Measurements from ENCODE around the gene ITCH.
"Not testable (repeated sequence)": the region's sequence is repeated elsewhere in the genome, so short reads cannot be mapped to it uniquely, and the experiment has no call there.

Gene ITCH

GRCh38 chr20:34322267-34323105, 40.6 kb upstream of the ITCH start:
- Histone ChIP-seq H3K9me3 (no peaks in the 10 kb centered on the region), H3K4me3 (ENCODE audit: low read depth in 1 of 2, low read length in 1 of 2) (no peak overlapping the region), H3K36me3 (no peaks in the 10 kb centered on the region), H3K27ac (no peak overlapping the region), H3K27me3 (peaks cover 15% of the 10 kb centered on the region), H3K4me1 (ENCODE audit: control insufficient read depth in 1 of 2, insufficient read depth in 1 of 2, low read depth in 1 of 2, low read length in 1 of 2) (no peaks in the 10 kb centered on the region)
- TF ChIP-seq CTCF (IDR thresholded peaks at IDR 0.05) = no peak

- H3K4me3 ChIP-seq (ENCODE audit: low read depth in 1 of 2, low read length in 1 of 2) = no peak overlapping the region
- H3K9me3 ChIP-seq = no peaks in the 10 kb centered on the region
- H3K27ac ChIP-seq = no peak overlapping the region
- no peaks in the 10 kb centered on the region for H3K4me1 ChIP-seq (ENCODE audit: control insufficient read depth in 1 of 2, insufficient read depth in 1 of 2, low read depth in 1 of 2, low read length in 1 of 2)
- H3K27me3 ChIP-seq = peaks cover 10% of the 10 kb centered on the region
- H3K36me3 ChIP-seq = no peaks in the 10 kb centered on the region
- no peak for TF ChIP-seq CTCF (IDR thresholded peaks at IDR 0.05)
Measured at GRCh38 chr20:34324541-34324940, 38.5 kb upstream of the ITCH start.

GRCh38 chr20:34328207-34328606, 34.9 kb upstream of the ITCH start:
- H3K4me1 ChIP-seq (ENCODE audit: control insufficient read depth in 1 of 2, insufficient read depth in 1 of 2, low read depth in 1 of 2, low read length in 1 of 2); H3K27ac ChIP-seq; H3K9me3 ChIP-seq; H3K4me3 ChIP-seq (ENCODE audit: low read depth in 1 of 2, low read length in 1 of 2); H3K36me3 ChIP-seq; H3K27me3 ChIP-seq: not testable (repeated sequence)

GRCh38 chr20:34328928-34329677, 34.0 kb upstream of the ITCH start:
- no peak for TF ChIP-seq CTCF (IDR thresholded peaks at IDR 0.05)
- Histone ChIP-seq H3K4me1 (ENCODE audit: control insufficient read depth in 1 of 2, insufficient read depth in 1 of 2, low read depth in 1 of 2, low read length in 1 of 2) (no peaks in the 10 kb centered on the region), H3K36me3 (no peaks in the 10 kb centered on the region), H3K27me3 (no peaks in the 10 kb centered on the region), H3K27ac (no peak overlapping the region), H3K4me3 (ENCODE audit: low read depth in 1 of 2, low read length in 1 of 2) (no peak overlapping the region), H3K9me3 (no peaks in the 10 kb centered on the region)

- H3K9me3 ChIP-seq; H3K27me3 ChIP-seq; H3K4me1 ChIP-seq (ENCODE audit: control insufficient read depth in 1 of 2, insufficient read depth in 1 of 2, low read depth in 1 of 2, low read length in 1 of 2); H3K36me3 ChIP-seq; H3K4me3 ChIP-seq (ENCODE audit: low read depth in 1 of 2, low read length in 1 of 2); H3K27ac ChIP-seq: not testable (repeated sequence)
Measured at GRCh38 chr20:34330861-34331544, 32.1 kb upstream of the ITCH start.

GRCh38 chr20:34331838-34332237, 31.2 kb upstream of the ITCH start:
- no peak overlapping the region for H3K27ac ChIP-seq
- H3K4me1 ChIP-seq (ENCODE audit: control insufficient read depth in 1 of 2, insufficient read depth in 1 of 2, low read depth in 1 of 2, low read length in 1 of 2) = no peaks in the 10 kb centered on the region
- H3K9me3 ChIP-seq = no peaks in the 10 kb centered on the region
- H3K27me3 ChIP-seq = no peaks in the 10 kb centered on the region
- no peaks in the 10 kb centered on the region for H3K36me3 ChIP-seq
- H3K4me3 ChIP-seq (ENCODE audit: low read depth in 1 of 2, low read length in 1 of 2) = no peak overlapping the region
- TF ChIP-seq CTCF (IDR thresholded peaks at IDR 0.05) = no peak
